NCI-H226 (cell line): ENCODE measurements around the gene TMEM9.
"Not testable (repeated sequence)": the region's sequence is repeated elsewhere in the genome, so short reads cannot be mapped to it uniquely, and the experiment has no call there.

Experiments
- DNase-seq: peaks from one replicate; pipeline ENCODE4 v3.0.0-alpha.2; 2015

The TMEM9 gene

DNA sequence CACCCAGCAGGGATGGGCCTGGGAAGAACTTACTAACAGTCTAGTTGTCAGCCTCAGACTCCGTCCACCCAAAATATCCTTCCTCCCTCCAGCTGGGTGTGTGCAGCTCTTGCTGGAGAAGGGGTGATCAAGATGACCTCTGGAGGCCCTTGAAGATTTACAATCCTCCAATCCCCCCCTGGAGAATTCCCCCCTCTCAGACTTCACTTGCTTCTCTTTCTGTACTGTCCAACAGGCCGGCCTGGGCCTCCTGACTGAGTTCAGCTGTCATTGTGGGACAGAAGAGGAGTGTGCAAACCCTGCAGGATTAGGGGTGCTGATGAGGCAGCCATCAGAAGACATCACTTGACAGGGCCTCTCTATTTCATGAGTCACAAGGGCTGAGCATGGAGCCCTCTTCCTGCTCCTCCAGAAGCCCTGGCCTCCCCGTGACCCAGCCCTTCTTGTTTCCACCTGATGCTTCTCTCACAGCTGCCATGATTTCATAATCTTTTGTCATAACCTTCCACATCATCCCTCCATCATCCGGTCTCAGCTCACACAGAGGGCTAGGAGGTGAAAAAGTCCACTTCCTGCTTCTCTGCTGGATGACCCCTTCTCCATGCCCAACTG, 18.8 kb upstream of the TMEM9 start:
- DNase-seq = peak; percentile 52

DNA sequence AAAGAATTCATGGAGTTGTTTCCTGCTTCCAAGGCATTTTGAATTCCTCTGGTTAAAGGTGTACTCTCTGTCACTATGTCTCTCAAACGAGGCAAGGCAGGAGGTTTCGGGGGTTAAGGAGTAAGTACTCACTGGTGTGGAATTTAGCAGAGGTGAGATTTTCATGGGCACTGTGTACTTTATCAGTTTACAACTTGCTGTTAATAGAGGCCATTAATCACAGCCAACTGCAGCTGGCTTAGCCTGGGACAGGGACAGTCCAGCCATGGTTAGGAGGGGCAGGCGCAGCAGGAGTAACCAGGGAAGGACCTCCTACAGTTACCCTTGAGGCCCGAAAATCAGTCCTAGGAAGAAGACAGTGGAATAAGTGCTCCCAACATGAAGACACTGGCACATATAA, 18.1 kb upstream of the TMEM9 start:
- no peak for DNase-seq

DNA sequence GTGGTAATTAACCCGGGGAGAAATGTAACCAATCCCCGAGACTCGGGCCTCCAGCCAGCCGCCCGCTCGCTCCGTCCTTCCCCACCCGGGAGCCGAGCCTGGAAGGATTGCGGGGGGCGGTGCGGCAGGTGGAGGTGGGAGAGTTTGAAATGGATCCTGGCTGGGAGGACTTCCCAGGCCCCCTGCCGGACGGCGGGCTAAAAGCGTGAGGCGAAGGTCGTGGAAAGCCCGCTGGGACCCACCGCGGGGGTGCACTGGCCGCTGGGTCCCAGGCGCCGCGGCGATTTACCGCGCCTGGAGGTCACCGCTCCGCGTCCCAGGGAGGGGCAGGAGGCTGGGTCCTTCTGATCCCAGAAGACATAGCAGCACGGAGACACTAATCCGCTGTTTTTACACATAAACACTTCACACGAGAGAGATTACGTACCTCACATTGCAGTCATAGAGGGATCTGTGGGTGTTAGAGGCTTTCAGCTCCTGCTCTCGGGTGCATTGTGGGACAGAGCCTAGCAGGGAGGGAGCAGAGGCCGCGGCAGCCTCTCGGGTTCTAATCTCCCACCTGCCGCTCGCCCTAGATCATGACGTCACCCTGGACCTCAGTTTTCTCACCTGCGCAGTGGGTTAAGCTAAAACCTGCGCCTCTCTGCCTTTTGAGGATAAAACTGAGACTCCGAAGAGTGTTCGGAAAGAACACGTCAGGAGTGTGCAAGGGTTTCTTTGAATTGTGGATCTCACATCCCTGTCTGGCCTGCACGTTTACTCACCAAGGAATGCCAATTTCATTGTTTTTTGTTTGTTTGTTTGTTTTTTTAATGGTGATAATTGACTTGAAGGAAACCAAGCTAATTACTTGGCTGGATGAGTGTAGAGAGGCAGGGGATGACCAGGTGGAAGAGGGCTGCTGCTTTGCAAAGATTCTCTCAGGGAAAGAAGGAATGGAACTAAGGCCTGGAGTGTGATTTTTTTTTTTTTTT, 17.1 kb upstream of the TMEM9 start:
- no peak for DNase-seq

DNA sequence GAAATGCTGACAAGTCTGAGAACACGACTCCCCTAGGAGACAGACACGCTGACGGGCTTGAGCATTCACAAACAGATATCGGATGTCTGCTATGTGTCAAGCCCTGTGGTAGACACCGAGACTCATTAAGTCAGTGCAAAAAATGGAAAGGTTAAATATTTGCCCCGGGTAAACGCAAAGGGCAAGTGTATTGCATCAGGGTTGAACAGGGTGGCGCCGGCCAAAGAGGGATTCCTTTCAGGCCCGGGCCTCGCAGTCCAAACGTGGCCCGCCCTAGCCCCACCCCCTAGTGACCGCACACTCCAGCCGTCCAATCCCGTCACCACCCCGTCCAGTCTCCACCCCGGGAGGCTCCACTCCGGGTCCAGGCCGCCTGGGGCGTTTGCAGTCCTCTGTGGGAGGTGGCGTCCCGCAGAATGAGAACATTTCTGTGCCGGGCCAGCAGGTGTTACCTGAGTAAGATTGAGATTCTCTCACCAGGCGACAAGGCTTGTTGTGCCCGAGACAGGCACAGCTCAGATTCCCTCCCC, 16.3 kb upstream of the TMEM9 start:
- DNase-seq = peak; percentile 94

DNA sequence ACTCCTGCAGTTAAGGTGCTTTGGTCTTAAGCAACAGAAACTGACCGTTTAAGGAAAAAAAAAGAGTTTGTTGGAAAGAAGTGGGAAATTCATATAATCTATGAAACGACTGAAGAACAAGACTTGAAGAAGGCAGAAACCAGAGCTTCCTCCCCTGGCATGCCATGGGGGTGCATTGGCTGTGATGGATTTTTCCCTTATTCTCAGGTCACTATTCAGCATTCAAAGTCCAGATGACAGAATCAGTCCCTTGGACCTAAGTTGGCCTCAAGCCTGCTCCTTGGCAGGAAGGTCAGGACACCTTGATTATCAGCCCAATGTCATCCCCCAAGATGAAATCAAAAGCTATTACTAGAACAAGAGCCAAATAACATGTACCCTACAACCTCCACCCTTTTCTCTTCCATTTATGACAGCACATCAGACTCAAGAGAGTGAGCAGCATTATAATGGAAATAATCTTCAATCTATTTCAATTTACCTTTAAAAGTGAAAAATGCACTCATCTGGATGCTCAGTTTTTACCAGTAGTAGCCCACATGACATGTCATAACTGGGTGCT, 15.8 kb upstream of the TMEM9 start:
- no peak for DNase-seq

DNA sequence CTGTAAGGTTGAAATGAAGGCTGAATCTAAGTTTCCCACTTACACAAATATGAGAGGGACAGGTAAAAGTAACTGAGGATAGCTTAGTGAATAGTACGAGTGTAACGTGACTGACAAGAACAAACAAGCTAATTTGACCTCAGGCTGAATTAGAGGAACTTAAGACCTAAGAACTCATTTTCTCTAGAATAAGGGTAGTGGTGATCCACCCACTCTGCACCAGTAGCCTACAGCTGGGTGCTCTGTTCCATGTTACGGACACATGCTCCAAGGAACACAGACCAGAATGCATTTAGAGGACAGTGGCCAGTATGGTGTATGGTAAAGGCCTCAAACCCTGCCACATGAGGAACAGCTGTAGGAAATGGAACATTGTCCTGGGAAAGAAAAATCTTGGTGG, 14.9 kb upstream of the TMEM9 start:
- DNase-seq = no peak

DNA sequence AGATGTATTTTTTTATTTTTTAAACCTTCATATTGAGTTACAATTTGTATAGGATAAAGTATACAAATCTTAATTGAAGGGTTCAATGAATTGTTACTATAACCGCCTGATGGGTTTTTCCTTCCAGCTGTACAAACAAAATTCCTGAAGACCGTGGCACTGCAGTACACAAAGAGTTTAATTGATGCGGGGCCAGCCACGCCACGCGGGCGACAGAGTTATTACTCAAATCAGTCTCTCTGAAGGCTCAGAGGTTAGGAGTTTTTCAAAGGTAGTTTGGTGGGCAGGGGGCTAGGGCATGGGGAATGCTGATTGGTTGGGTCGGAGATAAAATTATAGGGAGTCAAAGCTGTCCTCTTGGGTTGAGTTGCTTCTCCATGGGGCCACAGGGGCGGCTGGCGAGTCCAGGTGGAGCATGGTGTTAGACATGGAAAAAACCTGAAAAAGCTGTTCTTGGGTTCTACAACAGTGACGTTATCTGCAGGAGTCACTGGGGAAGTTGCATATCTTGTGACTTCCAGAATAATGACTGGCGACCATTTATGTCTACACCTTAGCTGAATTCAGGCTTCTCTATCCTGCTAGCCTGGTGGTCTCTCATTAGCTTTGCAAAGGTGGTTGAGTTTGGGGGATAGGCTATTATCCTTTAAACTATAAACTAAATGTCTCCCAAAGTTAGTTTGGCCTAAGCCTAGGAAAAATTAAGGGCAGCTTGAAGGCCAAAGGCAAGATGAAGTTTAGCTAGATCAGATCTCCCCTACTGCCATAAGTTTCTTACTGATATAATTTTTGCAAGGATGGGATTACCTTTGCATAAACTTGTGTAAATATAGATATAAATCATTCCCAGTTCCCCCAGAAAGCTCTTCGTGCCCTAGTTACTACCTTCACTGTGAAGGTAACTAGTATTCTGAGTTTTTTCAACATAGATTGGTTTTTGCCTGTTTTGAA, 13.0 kb upstream of the TMEM9 start:
- no peak for DNase-seq

DNA sequence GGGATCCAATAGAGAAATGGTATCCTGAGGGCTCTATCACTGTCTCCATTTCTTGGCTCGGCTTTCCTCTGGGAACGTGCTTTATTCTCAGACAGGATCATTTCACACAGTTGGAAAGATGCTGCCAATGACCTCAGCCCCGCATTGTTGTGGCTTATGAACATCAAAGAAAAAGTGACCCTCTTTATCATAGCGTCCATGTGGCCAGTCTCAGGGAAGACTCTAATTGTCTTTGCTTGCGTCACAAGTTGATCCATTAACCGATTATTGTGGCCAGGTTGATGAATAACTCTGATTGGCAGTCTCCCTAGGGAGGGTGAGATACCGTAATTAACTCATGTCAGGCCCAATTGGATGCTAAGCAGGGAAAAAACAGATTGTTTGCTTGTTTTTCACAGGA, 10.4 kb upstream of the TMEM9 start:
- DNase-seq = no peak

DNA sequence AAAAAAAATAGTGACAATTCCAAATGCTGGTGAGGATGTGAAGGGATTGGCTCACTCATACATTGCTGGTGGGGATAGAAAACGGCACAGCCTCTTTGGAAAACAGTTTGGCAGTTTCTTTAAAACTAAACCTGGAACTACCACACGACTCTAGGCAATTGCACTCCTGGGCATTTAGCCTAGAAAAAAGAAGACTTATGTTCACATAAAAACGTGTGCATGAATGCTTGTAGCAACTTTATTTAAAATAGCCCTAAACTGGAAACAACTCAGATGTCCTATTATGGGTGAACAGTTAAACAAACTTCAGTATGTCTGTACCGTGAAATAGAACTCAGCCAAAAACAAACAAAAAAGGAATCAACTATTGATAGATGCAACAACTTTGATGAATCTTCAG, 9.4 kb upstream of the TMEM9 start:
- no peak for DNase-seq

DNA sequence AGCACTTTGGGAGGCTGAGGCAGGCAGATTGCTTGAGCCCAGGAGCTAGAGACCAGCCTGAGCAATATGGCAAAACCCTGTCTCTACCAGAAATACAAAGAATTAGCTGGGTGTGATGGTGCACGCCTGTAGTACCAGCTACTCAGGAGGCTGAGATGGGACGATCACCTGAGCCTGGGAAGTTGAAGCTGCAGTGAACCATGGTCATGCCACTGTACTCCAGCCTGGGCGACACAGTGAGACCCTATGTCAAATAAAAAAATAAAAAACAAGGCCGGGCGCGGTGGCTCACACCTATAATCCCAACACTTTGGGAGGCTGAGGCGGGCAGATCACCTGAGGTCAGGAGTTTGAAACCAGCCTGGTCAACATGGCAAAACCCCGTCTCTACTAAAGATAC, 8.8 kb upstream of the TMEM9 start:
- not testable (repeated sequence) for DNase-seq

DNA sequence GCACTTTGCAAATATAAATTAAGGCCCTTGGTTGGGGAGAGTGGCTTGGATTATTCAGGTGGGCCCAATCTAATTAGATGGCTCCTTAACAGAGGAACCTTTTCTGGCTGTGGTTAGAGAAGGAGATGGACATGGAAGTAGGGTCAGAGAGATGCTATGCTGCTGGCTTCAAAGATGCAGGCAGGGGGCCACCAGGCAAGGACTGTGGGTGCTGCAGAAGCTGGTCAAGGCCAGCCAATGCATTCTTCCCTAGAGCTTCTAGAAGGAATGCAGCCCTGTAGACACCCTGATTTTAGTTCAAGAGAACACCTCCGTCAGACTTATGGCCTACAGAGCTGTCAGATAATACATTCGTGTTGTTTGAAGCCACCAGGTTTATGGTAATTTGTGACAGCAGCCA, 3.7 kb upstream of the TMEM9 start:
- no peak for DNase-seq

DNA sequence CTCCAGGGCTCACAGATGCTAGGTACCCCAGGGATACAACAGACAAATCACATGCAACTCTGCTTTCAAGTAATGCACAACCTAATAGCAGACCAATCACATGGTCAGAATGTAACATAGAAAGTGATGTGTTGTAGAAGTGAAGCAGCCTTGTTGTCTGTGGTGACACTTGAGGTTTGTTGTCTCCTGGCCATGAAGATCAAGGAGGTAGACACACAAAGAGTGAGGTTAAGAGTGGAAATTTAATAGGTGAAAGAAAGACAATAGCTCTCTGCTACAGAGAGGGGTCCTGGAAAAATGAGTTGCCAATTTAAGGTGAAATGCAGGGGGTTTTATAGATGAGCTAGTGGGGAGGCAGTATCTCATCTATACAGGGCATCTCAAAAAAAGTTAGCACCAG, 2.5 kb upstream of the TMEM9 start:
- DNase-seq = no peak

DNA sequence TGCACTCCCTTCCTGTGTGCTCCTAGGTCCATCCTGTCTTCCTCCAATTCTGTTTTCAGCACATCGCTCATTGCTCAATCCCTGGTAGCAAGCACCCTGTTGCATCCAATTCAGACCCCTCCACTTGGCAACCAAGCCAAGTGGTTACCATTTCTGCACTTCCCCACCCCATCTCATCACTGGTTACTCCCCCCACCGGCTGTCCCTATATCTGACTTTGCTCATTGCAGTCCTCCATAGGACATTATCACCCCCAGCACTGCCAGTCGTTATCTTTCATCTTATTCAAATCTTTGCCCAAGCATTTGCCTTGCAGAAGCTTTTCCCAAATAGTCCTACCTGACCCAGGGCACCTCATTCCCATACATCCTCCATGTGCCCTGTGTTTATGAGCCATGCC, 2.1 kb upstream of the TMEM9 start:
- DNase-seq = no peak

DNA sequence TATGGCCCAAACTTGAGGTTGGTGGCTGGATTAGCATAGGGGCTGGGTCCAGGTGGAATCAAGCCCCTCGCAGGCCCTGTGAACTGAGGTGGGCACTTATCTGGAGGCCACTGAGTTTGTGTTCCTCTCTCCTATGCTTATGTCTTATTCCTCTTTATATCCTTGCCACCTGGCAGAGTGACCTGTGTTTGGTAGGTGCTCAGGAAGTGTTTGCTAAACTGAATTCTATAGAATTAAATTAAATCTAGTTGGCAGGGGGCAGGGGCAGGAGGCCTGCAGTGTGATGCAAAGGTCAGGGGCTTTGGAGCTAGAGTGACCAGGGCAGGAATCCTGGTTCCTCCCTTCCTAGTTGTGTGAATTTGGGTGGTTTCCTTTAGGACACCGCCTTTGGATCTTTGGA, 1.1 kb upstream of the TMEM9 start:
- no peak for DNase-seq

DNA sequence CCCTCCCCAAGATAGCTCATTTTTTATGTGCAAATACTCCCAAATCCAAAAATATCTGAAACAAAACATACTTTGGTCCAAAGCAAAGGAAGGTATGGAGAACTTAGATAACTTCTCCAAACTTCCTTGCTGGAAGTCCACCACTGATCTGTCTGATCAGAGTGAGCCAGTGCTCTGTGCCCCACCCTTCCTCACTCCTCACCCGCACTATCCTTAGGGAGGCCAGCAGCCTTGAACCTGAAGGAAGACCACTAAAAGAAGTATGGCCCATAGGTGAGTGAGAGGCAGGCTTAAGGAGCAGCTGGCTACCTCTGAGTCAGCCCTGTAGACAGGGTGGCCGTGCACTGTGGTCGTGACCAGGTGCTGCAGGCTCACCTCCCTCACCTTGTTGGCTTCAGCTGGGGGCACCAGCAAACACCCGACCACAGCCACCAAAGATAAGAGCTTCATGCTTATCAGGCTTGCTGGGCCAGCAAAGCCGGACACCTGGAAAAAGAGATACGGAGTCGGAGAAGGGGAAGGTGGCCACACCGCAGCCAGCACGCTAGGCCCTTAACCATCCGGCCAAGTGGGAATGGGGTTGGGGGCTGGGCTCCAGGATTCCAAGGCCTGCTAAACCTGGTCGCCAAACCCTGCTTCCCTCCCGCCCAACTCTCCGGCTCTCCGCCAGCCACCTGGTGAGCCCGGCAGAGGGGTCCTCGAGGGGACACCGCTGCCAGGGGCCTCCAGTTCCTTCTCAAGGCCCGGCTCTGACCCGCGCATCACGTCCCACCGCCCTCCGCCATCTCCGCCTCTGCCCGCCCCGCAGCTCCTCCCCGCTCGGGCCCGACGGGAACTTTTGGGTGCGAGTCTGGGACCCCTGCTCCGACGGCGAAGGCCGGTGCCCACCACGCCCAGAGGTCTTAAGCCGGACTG, 543 bp downstream of the TMEM9 start:
- peak; percentile 30 for DNase-seq

DNA sequence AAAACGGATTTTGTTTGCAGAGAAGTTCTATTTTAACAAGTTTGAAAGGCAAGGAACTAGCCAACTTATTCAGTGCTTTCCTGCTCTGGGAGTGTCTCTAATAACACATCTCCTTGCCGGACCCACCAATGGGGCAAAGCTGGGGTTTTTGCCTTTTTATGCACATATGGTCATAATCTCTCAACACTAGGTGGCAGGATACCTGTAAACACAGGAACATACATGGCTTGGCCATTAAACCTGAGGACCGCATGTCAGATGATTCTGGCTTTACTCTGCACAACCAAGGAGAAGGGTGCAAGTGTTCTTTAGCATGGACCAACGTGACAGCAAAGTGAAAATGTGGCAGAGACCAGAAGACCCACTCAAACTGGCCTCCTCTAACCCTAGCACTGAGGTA, 4.9 kb downstream of the TMEM9 start:
- peak; percentile 31 for DNase-seq

DNA sequence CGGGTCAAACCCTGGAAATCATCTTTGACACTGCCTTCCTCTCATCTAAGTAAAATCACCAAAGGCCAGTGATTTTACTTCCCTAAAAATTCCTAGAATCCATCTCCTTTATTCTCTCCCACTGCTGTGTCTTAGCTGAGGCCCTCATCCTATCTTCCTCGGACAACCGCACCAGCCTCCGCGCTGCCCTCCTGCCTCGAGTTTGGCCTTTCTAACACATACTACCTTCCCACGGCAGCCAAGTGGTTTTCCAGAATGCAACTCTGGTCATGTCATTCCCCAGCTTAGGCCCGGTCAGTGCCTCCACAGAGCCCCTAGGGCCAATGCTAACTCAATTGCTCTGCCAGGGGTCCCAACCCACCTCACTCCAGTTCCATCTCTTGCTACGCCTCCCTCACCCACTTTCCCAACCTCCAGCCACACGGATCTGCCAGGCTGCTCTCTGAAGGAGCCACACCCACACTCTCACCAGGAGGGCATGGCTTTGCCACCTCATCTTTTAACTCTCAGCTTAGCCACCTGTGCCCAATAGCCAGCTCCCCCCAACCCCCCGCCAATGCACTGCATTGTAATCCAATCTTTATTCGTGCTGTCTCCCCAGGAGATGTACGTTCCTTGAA, 6.8 kb downstream of the TMEM9 start:
- DNase-seq = no peak

DNA sequence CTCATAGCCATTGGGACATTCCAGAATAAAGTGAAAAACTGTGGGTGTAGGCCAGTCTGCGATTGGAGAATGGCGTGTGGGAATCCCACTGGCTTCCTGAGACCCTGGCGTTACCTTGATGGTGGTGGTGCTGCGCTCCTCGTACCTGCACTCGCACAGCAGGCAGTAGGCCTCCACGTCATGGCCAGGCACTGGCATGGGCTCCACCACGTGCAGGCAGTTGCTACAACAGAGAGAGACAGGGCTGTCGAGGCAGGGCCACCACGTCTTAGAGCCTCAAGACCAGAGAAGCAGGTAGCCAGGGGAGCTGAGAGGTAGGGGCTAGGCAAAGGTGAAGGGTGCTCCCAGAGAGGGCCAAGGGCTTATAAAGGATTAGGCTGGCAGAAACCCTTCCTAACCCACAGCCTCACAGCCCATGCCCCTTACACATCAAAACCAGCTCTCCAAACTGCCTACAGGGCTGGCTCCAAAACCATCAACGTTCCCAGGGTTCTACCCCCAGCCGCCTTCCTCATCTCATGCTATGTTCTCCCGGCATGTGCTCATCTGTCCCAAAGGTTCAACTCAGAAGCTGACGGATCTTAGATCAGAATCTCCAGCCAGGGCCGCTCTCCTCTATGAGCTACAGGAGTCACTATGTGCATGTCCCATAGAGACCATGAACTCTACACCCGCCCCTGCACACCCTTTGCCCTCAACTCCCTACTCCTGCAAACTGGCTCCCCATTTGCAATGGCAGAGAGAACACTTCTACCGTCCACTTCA, 7.5 kb downstream of the TMEM9 start:
- DNase-seq = no peak

DNA sequence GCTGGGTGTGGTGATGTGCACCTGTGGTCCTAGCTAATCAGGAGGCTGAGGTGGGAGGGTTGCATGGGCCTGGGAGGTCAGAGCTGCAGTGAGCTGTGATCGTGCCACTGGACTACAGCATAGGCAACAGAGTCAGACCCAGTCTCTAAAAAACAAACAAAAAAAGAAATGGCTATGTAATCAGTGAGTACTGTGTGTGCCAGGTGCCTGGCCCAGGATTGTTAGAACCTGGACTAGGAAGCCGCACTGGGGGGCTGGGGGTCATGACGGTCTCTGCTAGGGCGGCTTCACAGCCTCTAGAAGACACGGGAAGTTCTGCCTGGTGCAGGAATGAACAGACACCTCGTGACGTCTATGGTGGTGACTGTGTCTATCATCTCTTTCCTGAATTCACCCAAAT, 8.5 kb downstream of the TMEM9 start:
- no peak for DNase-seq

DNA sequence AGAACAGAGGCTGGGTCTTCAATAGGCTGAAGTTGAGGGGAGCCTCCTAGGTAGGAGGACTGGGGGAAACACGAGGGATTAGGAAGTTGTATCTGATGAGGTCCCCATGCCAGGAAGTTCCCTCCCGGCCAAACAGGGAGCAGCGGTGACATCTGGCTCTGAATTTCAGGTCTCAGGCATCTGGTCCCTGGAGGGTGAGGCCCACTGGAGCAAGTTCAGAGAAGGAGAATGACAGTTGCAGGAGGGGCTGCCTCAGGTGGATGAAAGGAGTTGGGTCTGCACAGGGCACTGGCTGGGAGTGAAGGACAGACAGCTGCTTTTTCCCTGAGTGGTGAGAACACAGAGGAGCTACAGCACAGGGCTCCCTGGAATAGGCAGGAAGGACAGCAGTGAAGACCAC, 9.1 kb downstream of the TMEM9 start:
- no peak for DNase-seq
